K562 (cell line): ENCODE data around the gene ZNF627.
"Not testable (repeated sequence)": the region's sequence is repeated elsewhere in the genome, so short reads cannot be mapped to it uniquely, and the experiment has no call there.

Source experiments
- FOS ChIP-seq: IDR thresholded peaks from 3 replicates; pipeline ENCODE4 v1.6.1; 2011; ENCODE audit not compliant: insufficient read length; ENCODE audit errors: extremely low read depth
- KAT7 ChIP-seq: sonication (generic); formaldehyde crosslinking; IDR thresholded peaks from 2 replicates; pipeline ENCODE4 v1.8.0; 2022; ENCODE audit warnings: missing genetic modification reagents, mild to moderate bottlenecking, borderline replicate concordance
- TBL1XR1 ChIP-seq, 2 experiments: IDR thresholded peaks; 2 replicates each; pipeline ENCODE4 v1.6.1; 2012; ENCODE audit warnings: improper control_type of control experiment in 2 of 2, low read length in 2 of 2, mild to moderate bottlenecking in 1 of 2
- TF ChIP-seq, protein P1 (sequence below), 3 experiments: IDR thresholded peaks in 2 of 3; conservative IDR thresholded peaks in 1 of 3; 2 replicates each; pipeline ENCODE4 v1.5.1; 2011 to 2012; ENCODE audit warnings: low read length in 3 of 3, mild to moderate bottlenecking in 3 of 3, control low read depth in 2 of 3, improper control_type of control experiment in 1 of 3, inconsistent platforms in 1 of 3, low read depth in 1 of 3, mixed read lengths in 1 of 3, moderate library complexity in 1 of 3; ENCODE audit not compliant: insufficient read depth in 2 of 3
- TF ChIP-seq, protein P2 (sequence below): sonication (generic); IDR thresholded peaks from 2 replicates; pipeline ENCODE4 v1.6.1; 2016

DNA sequence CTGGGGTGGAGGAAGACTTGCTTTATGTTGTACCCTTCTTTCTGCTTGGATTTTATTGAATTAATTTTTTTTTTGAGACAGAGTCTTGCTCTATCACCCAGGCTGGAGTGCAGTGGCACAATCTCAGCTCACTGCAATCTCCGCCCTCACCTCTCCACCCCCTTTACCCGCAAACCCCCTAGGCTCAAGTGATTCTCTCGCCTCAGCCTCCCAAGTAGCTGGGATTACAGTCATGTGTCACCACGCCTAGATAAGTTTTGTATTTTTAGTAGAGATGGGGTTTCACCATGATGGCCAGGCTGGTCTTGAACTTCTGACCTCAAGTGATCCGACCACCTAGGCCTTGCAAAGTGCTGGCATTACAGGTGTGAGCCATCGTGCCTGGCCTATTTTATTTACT is 23.9 kb upstream of the ZNF627 start:
- TF ChIP-seq TBL1XR1 (IDR thresholded peaks at IDR 0.05; ENCODE audit: low read length in 2 of 2); FOS; KAT7 (CRISPR knock-in tag): not testable (repeated sequence)
- TF ChIP-seq, protein P1, sequence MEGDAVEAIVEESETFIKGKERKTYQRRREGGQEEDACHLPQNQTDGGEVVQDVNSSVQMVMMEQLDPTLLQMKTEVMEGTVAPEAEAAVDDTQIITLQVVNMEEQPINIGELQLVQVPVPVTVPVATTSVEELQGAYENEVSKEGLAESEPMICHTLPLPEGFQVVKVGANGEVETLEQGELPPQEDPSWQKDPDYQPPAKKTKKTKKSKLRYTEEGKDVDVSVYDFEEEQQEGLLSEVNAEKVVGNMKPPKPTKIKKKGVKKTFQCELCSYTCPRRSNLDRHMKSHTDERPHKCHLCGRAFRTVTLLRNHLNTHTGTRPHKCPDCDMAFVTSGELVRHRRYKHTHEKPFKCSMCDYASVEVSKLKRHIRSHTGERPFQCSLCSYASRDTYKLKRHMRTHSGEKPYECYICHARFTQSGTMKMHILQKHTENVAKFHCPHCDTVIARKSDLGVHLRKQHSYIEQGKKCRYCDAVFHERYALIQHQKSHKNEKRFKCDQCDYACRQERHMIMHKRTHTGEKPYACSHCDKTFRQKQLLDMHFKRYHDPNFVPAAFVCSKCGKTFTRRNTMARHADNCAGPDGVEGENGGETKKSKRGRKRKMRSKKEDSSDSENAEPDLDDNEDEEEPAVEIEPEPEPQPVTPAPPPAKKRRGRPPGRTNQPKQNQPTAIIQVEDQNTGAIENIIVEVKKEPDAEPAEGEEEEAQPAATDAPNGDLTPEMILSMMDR (IDR thresholded peaks at IDR 0.05 in 2 of 3, conservative IDR thresholded peaks at IDR 0.05 in 1 of 3; ENCODE audit: insufficient read depth in 2 of 3, low read depth in 1 of 3, low read length in 3 of 3): not testable (repeated sequence)
- TF ChIP-seq, protein P2, sequence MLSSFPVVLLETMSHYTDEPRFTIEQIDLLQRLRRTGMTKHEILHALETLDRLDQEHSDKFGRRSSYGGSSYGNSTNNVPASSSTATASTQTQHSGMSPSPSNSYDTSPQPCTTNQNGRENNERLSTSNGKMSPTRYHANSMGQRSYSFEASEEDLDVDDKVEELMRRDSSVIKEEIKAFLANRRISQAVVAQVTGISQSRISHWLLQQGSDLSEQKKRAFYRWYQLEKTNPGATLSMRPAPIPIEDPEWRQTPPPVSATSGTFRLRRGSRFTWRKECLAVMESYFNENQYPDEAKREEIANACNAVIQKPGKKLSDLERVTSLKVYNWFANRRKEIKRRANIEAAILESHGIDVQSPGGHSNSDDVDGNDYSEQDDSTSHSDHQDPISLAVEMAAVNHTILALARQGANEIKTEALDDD: not testable (repeated sequence)
